H1 (cell line): ENCODE measurements around the gene PHLDB3. TPM values are rescaled to one million over a fixed set of nuclear protein-coding genes. Genes with fewer than 3 reads are reported as not detected.
A peak's percentile ranks its signal among the peaks of the same experiment; 100 is the strongest.

Experiments
- CTCF ChIA-PET: fragments of 300-600 bp; sonication (Branson Sonifier 250); formaldehyde crosslinking; loops from one replicate; lab custom pipeline; 2021; ENCODE audit not compliant: partially characterized antibody; lab: Charles Lee
- POLR2A ChIA-PET: fragments of 300-600 bp; sonication (Branson Sonifier 250); formaldehyde crosslinking; loops from one replicate; lab custom pipeline; 2021; ENCODE audit warnings: inconsistent platforms; ENCODE audit not compliant: partially characterized antibody; lab: Charles Lee
- DNase-seq, 2 experiments: peaks; one replicate each; pipeline versions ENCODE4 v3.0.0 to v3.0.0-alpha.2; 2010 to 2022; ENCODE audit warnings: low spot score in 2 of 2, low read depth in 1 of 2, mixed read lengths in 1 of 2
- FAIRE-seq: peaks from 2 replicates; lab custom pipeline; 2011; peaks lifted over from hg19 to GRCh38; lab: Jason Lieb, UNC
- H2AFZ ChIP-seq: 2 replicates; pipeline ENCODE4 v1.8.1; 2012; ENCODE audit warnings: low read length, inconsistent platforms
- H2AK5ac ChIP-seq: 2 replicates; pipeline ENCODE4 v1.6.1; 2013; ENCODE audit warnings: low read depth, low read length
- H2BK120ac ChIP-seq: replicated peaks from 2 replicates; pipeline ENCODE3; 2013; ENCODE audit warnings: low read depth, low read length, inconsistent platforms
- H2BK12ac ChIP-seq: 2 replicates; pipeline ENCODE4 v1.6.1; 2013; ENCODE audit warnings: low read depth, low read length
- H2BK15ac ChIP-seq: 2 replicates; pipeline ENCODE4 v1.6.1; 2013; ENCODE audit warnings: low read length
- H2BK20ac ChIP-seq: 2 replicates; pipeline ENCODE4 v1.6.1; 2013; ENCODE audit warnings: low read length
- H2BK5ac ChIP-seq: 2 replicates; pipeline ENCODE4 v1.6.1; 2013; ENCODE audit warnings: low read depth, low read length
- H3K14ac ChIP-seq: 2 replicates; pipeline ENCODE4 v1.6.1; 2013; ENCODE audit warnings: inconsistent platforms; ENCODE audit not compliant: insufficient read length
- H3K18ac ChIP-seq: 2 replicates; pipeline ENCODE4 v1.6.1; 2013; ENCODE audit warnings: low read length; ENCODE audit errors: extremely low read depth
- H3K23ac ChIP-seq: 2 replicates; pipeline ENCODE4 v1.6.1; 2013; ENCODE audit warnings: inconsistent platforms; ENCODE audit not compliant: insufficient read length
- H3K23me2 ChIP-seq: 2 replicates; pipeline ENCODE4 v1.6.1; 2013; ENCODE audit warnings: low read depth, low read length
- H3K27ac ChIP-seq: 2 replicates; pipeline ENCODE4 v1.6.1; 2011; ENCODE audit warnings: low read depth, low read length, inconsistent platforms
- H3K27me3 ChIP-seq, 4 experiments: replicated peaks in 1 of 4; 1 replicate in 1 of 4; 2 replicates in 3 of 4; pipeline versions ENCODE4 v1.6.1 to v1.8.1; 2011 to 2013; ENCODE audit warnings: low read length in 3 of 4, mild to moderate bottlenecking in 3 of 4, inconsistent platforms in 2 of 4, mixed read lengths in 2 of 4, moderate library complexity in 1 of 4; ENCODE audit not compliant: control insufficient read depth in 3 of 4, insufficient read depth in 3 of 4; ENCODE audit errors: extremely low read depth in 1 of 4
- H3K36me3 ChIP-seq, 4 experiments: 2 replicates each; pipeline versions ENCODE4 v1.6.1 to v1.8.1; 2011 to 2013; ENCODE audit warnings: mild to moderate bottlenecking in 4 of 4, low read length in 3 of 4, moderate library complexity in 2 of 4, control low read depth in 1 of 4, inconsistent platforms in 1 of 4; ENCODE audit not compliant: insufficient read depth in 4 of 4, control insufficient read depth in 2 of 4
- H3K4ac ChIP-seq: replicated peaks from 2 replicates; pipeline ENCODE3; 2013; ENCODE audit warnings: low read length, low read depth, mixed read lengths, inconsistent platforms; ENCODE audit not compliant: insufficient read length
- H3K4me1 ChIP-seq, 4 experiments: replicated peaks in 1 of 4; 1 replicate in 1 of 4; 2 replicates in 3 of 4; pipeline versions ENCODE4 v1.6.1 to v1.8.1; 2011 to 2013; ENCODE audit warnings: low read length in 3 of 4, inconsistent platforms in 2 of 4, mixed read lengths in 1 of 4; ENCODE audit not compliant: insufficient read depth in 4 of 4, control insufficient read depth in 3 of 4
- H3K4me2 ChIP-seq, 2 experiments: 2 replicates each; pipeline versions ENCODE4 v1.6.1 to v1.8.1; 2011 to 2013; ENCODE audit warnings: low read depth in 2 of 2, low read length in 2 of 2, control low read depth in 1 of 2, inconsistent platforms in 1 of 2, mild to moderate bottlenecking in 1 of 2; ENCODE audit not compliant: insufficient read depth in 1 of 2
- H3K4me3 ChIP-seq, 4 experiments: fragments of 200-600, 300-600 bp in 1 of 4; sonication (generic), shearing (Covaris generic), sonication (Bioruptor Twin) in 1 of 4; 2 replicates each; pipeline versions ENCODE4 v1.5.1 to v1.8.1; 2011 to 2016; ENCODE audit warnings: low read length in 4 of 4, low read depth in 3 of 4, control low read depth in 2 of 4, inconsistent platforms in 2 of 4, mild to moderate bottlenecking in 2 of 4, mixed read lengths in 1 of 4, moderate library complexity in 1 of 4; ENCODE audit not compliant: insufficient read depth in 2 of 4; ENCODE audit errors: extremely low read depth in 1 of 4
- H3K56ac ChIP-seq: replicated peaks from 2 replicates; pipeline ENCODE3; 2013; ENCODE audit warnings: low read depth, mild to moderate bottlenecking, mixed read lengths, low read length, inconsistent platforms; ENCODE audit not compliant: insufficient read length
- H3K79me1 ChIP-seq: 2 replicates; pipeline ENCODE4 v1.6.1; 2013; ENCODE audit warnings: low read depth, low read length, control low read depth
- H3K79me2 ChIP-seq, 2 experiments: 2 replicates each; pipeline versions ENCODE4 v1.6.1 to v1.8.1; 2012 to 2013; ENCODE audit warnings: low read length in 2 of 2, mild to moderate bottlenecking in 2 of 2, inconsistent platforms in 1 of 2; ENCODE audit not compliant: insufficient read depth in 2 of 2, control insufficient read depth in 1 of 2
- H3K9ac ChIP-seq, 4 experiments: replicated peaks in 1 of 4; 1 replicate in 1 of 4; 2 replicates in 3 of 4; pipeline versions ENCODE4 v1.6.1 to v1.8.1; 2011 to 2013; ENCODE audit warnings: low read depth in 3 of 4, low read length in 3 of 4, control low read depth in 2 of 4, mild to moderate bottlenecking in 2 of 4, moderate library complexity in 2 of 4, inconsistent platforms in 1 of 4; ENCODE audit errors: extremely low read depth in 1 of 4
- H3K9me3 ChIP-seq, 2 experiments: 2 replicates each; pipeline versions ENCODE4 v1.6.1 to v1.8.1; 2012 to 2013; ENCODE audit warnings: mild to moderate bottlenecking in 2 of 2, moderate library complexity in 2 of 2, control low read depth in 1 of 2, inconsistent platforms in 1 of 2, low read depth in 1 of 2, low read length in 1 of 2, mixed read lengths in 1 of 2; ENCODE audit not compliant: insufficient read depth in 2 of 2
- H4K20me1 ChIP-seq, 2 experiments: replicated peaks in 1 of 2; 2 replicates each; pipeline versions ENCODE3 to v1.8.1; 2011 to 2013; ENCODE audit warnings: inconsistent platforms in 2 of 2, low read length in 2 of 2, mild to moderate bottlenecking in 1 of 2; ENCODE audit not compliant: insufficient read depth in 2 of 2, control insufficient read depth in 1 of 2
- H4K5ac ChIP-seq: 2 replicates; pipeline ENCODE4 v1.6.1; 2013; ENCODE audit warnings: low read length, low read depth, mixed read lengths, inconsistent platforms; ENCODE audit not compliant: insufficient read length
- H4K8ac ChIP-seq: 2 replicates; pipeline ENCODE4 v1.8.0; 2013; ENCODE audit warnings: mild to moderate bottlenecking, moderate library complexity, low read length, inconsistent platforms; ENCODE audit not compliant: insufficient read depth; ENCODE audit errors: extremely low read depth
- H4K91ac ChIP-seq: replicated peaks from 2 replicates; pipeline ENCODE3; 2013; ENCODE audit warnings: low read length, mixed read lengths, inconsistent platforms; ENCODE audit not compliant: insufficient read length
- ASH2L ChIP-seq: fragments of 200-600, 300-600 bp; sonication (generic); IDR thresholded peaks from one replicate; pipeline ENCODE4 v1.7.1; 2017; ENCODE audit warnings: low read length
- CBX8 ChIP-seq: fragments of 300-800, 300-1000 bp; sonication (generic); IDR thresholded peaks from 2 replicates; pipeline ENCODE4 v1.7.1; 2016; ENCODE audit warnings: low read depth, low read length, borderline replicate concordance
- KDM4A ChIP-seq: IDR thresholded peaks from one replicate; pipeline ENCODE4 v1.7.1; 2012; ENCODE audit warnings: low read depth, mild to moderate bottlenecking, moderate library complexity, low read length, inconsistent platforms; ENCODE audit not compliant: severe bottlenecking
- MAX ChIP-seq: IDR thresholded peaks from 2 replicates; pipeline ENCODE4 v1.6.1; 2012; ENCODE audit warnings: inconsistent platforms
- POLR2AphosphoS5 ChIP-seq: IDR thresholded peaks from 2 replicates; pipeline ENCODE4 v1.6.1; 2011; ENCODE audit warnings: low read depth, low read length
- RBBP5 ChIP-seq: IDR thresholded peaks from 2 replicates; pipeline ENCODE4 v1.7.1; 2012; ENCODE audit warnings: low read depth, mild to moderate bottlenecking, inconsistent platforms, low read length, moderate library complexity, borderline replicate concordance
- TBP ChIP-seq: IDR thresholded peaks from 2 replicates; pipeline ENCODE4 v1.6.1; 2011; ENCODE audit warnings: low read depth, low read length, improper control_type of control experiment
- TEAD4 ChIP-seq: IDR thresholded peaks from 2 replicates; pipeline ENCODE4 v1.6.1; 2012; ENCODE audit warnings: low read depth, low read length, inconsistent platforms, mixed read lengths
- YY1 ChIP-seq: IDR thresholded peaks from 2 replicates; pipeline ENCODE4 v1.6.1; 2011; ENCODE audit warnings: low read depth, mild to moderate bottlenecking, low read length
- WGBS, 2 experiments: shearing (Covaris generic) in 1 of 2; methylation state at CpG; one replicate each; pipeline versions ENCODE4 v1.1.6 to v1.1.7; 2013 to 2015; ENCODE audit warnings: low lambda C conversion rate in 2 of 2, mixed read lengths in 2 of 2, inconsistent platforms in 1 of 2, low coverage in 1 of 2, missing lambda C conversion rate in 1 of 2; ENCODE audit not compliant: insufficient replicate concordance in 2 of 2, insufficient coverage in 1 of 2, insufficient read length in 1 of 2; ENCODE audit errors: extremely low coverage in 1 of 2, missing lambda C conversion rate in 1 of 2; 5-methylcytosine and 5-hydroxymethylcytosine counted together
- polyA plus RNA-seq, 7 experiments: library from polyadenylated mRNA; depleted of rRNA in 3 of 7; stranded (reverse) in 5 of 7; unstranded in 2 of 7; fragments of >200 nt in 5 of 7; fragments of 200-250 nt in 2 of 7; gene quantifications; 1 replicate in 5 of 7; 2 replicates in 1 of 7; 4 replicates in 1 of 7; pipeline versions ENCODE4 v1.2.1 to v1.2.3, GENCODE V29; 2011 to 2013; ENCODE audit warnings: missing spikeins in 2 of 7, mixed read lengths in 2 of 7
- total RNA-seq: library from RNA; stranded (reverse); fragmentation: NEBNext Ultra II Directional; extraction: Animal tissue kit (Norgen Biotek cat#: 25700); gene quantifications from 2 replicates; pipeline ENCODE4 v1.2.1, GENCODE V29; 2021
- TF ChIP-seq, protein P1 (sequence below): IDR thresholded peaks from 2 replicates; pipeline ENCODE4 v1.6.1; 2012; ENCODE audit warnings: low read length, inconsistent platforms

The PHLDB3 gene
- total and polyA plus RNA-seq, 2 of the 8 experiments (the other 6 are each of a cell fraction or from before 2014, with no cell fraction given), result 4.0 to 8.5 TPM

DNA sequence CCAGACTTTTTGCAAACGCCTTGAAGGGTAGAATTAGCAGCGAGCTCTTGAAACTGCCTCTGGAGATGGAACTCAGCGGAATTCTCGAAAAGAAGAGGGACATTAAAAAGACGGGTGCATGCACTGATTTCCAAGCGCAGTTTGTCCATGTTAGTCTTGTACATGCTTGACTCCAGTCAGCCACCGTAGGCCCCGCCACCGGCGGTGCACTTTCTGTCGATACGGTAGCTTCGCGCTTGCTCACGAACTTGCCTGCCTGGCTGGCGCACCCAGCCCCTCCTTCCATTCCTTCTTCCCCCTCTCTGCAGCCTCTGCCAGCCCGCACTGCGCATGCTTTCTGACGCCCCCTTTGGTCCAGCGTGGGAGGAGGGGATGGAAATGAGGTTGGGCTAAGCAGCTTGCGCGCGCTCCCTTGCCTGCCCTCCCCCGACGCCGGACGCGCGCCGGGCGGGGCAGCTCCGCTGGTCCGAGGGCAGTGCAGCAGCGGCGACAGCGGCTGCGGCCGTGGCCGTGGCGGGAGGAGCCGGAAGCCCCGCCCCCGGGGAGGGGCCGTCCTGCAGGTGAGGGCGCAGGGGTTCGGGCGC is 28.5 kb upstream of the PHLDB3 start, which contains the start of gene ZNF575:
Gene ZNF575 (plus strand): TSS at position 227 of the 584 bp plus-strand sequence. CDS start 1,235 bp downstream, outside the sequence.
- Histone ChIP-seq H3K79me2 (no peaks in the 10 kb centered on the region), H3K27ac (no peak within 1 kb of the TSS), H3K23me2 (peaks cover 15% of the 10 kb centered on the region), H2BK5ac (peak within 1 kb of the TSS; percentile 91), H2BK120ac (peak within 1 kb of the TSS; percentile 30), H3K4me1 (peaks cover 0 to 14% (median 4%) of the 10 kb centered on the region in 4 experiments; a peak in 6 of 7 replicates), H3K56ac (peak within 1 kb of the TSS; percentile 27), H3K4me3 (peak within 1 kb of the TSS; percentile 63 to 74 (median 68)), H3K27me3 (no peaks in the 10 kb centered on the region), H3K9me3 (no peaks in the 10 kb centered on the region), H3K9ac (peak within 1 kb of the TSS in 3 of 4 experiments; percentile 42 to 56 (median 45); a peak in 5 of 7 replicates), H3K18ac (peak within 1 kb of the TSS; percentile 87), H4K8ac (peak within 1 kb of the TSS; percentile 9; the same call in 1 of the 2 replicates), H4K91ac (no peak within 1 kb of the TSS), H4K5ac (peak within 1 kb of the TSS; percentile 25), H2AFZ (peak within 1 kb of the TSS; percentile 62), H2BK15ac (0 out of 2 replicates have a peak within 1 kb of the TSS, but pooled peaks have one; percentile 81), H2BK12ac (no peak within 1 kb of the TSS), H3K4me2 (peak within 1 kb of the TSS; percentile 79 to 97), H4K20me1 (no peaks in the 10 kb centered on the region), H3K36me3 (peaks cover 0 to 3% (median 1%) of the 10 kb centered on the region in 4 experiments; a peak in 2 of 8 replicates), H3K4ac (peak within 1 kb of the TSS; percentile 71), H2BK20ac (0 out of 2 replicates have a peak within 1 kb of the TSS, but pooled peaks have one; percentile 32), H2AK5ac (0 out of 2 replicates have a peak within 1 kb of the TSS, but pooled peaks have one; percentile 88), H3K14ac (no peak within 1 kb of the TSS), H3K79me1 (no peaks in the 10 kb centered on the region), H3K23ac (no peak within 1 kb of the TSS)
- peak; percentile 76 for FAIRE-seq
- peak; percentile 90 to 92 for DNase-seq
- CTCF ChIA-PET, result interaction anchor here (0.6 to 6.9 kb wide), 7 partner anchors 14 to 1546 kb away, joined by 3 to 122 read pairs (median 4); partner anchors contain the start of genes IRGQ, XRCC1 and ZNF576
- POLR2A ChIA-PET, result interaction anchor here (0.7 to 3.4 kb wide), 14 partner anchors 9 to 1462 kb away, joined by 3 to 13 read pairs (median 4); partner anchors contain the start of genes IRGQ, LYPD3, XRCC1 and ZNF576
- 1% methylated on average over 44 of the region's 47 CpGs; no CpG with 5 or more reads in 1 of the 2 experiments for WGBS, 2 experiments
- TF ChIP-seq, protein P1, sequence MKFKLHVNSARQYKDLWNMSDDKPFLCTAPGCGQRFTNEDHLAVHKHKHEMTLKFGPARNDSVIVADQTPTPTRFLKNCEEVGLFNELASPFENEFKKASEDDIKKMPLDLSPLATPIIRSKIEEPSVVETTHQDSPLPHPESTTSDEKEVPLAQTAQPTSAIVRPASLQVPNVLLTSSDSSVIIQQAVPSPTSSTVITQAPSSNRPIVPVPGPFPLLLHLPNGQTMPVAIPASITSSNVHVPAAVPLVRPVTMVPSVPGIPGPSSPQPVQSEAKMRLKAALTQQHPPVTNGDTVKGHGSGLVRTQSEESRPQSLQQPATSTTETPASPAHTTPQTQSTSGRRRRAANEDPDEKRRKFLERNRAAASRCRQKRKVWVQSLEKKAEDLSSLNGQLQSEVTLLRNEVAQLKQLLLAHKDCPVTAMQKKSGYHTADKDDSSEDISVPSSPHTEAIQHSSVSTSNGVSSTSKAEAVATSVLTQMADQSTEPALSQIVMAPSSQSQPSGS, result no peak
- TF ChIP-seq KDM4A, result peak; percentile 17
- TF ChIP-seq RBBP5, result 0 out of 2 replicates have a peak, but pooled peaks have one; percentile 76
- peak; percentile 26; the same call in 1 of the 2 replicates for TF ChIP-seq POLR2AphosphoS5
- TF ChIP-seq ASH2L, result peak; percentile 71
- TF ChIP-seq TBP, result 0 out of 2 replicates have a peak, but pooled peaks have one; percentile 32
- no peak for TF ChIP-seq YY1
- no peak for TF ChIP-seq CBX8
- peak; percentile 79 for TF ChIP-seq MAX
- TF ChIP-seq TEAD4, result no peak
